Activated naive CD4-positive, alpha-beta T cell treated with anti-CD3 and anti-CD28 coated beads, Interleukin-2, amount 50 U/mL, for 24 hours (primary cell): ENCODE results near the gene SLC24A4.
"Not testable (repeated sequence)": the region's sequence is repeated elsewhere in the genome, so short reads cannot be mapped to it uniquely, and the experiment has no call there.

Source experiments
- H3K27ac Mint-ChIP-seq: one replicate; pipeline ENCODE4 v1.8.0; 2021; ENCODE audit warnings: mild to moderate bottlenecking, mixed read lengths
- H3K27me3 Mint-ChIP-seq: one replicate; pipeline ENCODE4 v1.8.0; 2021; ENCODE audit warnings: mixed read lengths
- H3K36me3 Mint-ChIP-seq: one replicate; pipeline ENCODE4 v1.8.0; 2021; ENCODE audit warnings: mixed read lengths
- H3K4me1 Mint-ChIP-seq: one replicate; pipeline ENCODE4 v1.8.0; 2021; ENCODE audit warnings: mixed read lengths
- H3K4me3 Mint-ChIP-seq: one replicate; pipeline ENCODE4 v1.8.0; 2021; ENCODE audit warnings: mild to moderate bottlenecking, mixed read lengths
- H3K9me3 Mint-ChIP-seq: one replicate; pipeline ENCODE4 v1.8.0; 2021; ENCODE audit warnings: mixed read lengths

Gene SLC24A4

DNA sequence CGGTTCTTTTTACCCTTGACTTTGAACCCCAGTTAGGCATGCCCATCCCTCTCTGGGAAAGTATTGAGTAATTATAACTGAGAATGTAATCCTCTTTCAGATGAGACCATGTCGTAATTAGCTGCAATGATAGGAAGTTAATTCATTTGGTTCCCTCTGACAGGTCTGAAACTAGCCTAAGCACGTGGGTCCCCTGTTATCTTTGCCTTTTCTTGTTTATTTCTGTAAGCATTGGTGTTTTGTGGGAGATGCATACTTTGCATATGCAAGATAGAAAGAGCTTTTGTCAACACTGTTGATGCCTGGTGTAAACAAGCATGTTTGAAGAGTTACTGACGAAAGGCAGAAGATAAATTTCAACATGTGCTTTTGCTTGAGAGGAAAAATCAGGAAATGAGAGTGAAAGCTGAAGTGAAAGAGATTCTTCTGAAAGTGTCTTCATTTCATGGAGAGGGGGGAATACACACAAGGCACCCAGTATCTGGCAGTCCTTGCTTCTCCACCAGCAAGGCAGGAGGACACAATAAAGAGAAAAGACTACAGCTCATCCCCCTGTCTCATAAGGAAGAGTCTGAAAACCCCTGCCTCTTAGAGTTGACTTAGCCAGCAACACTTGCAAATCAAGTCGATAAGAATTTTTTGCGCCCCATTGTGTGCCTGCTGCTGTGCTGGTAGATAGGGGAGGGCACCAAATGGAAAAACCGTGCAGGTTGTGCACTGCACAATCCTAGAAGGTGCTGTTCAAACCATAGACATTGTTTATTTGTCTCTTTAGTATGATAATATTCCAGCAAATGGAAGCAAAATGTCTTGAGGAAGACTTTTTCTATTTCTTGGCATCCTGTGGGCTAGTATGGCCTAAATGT lies 77.8 kb downstream of the SLC24A4 start:
- Mint-ChIP-seq H3K36me3 (no peaks in the 10 kb centered on the region), H3K27ac (no peak overlapping the region), H3K4me1 (no peaks in the 10 kb centered on the region), H3K9me3 (no peaks in the 10 kb centered on the region), H3K27me3 (no peaks in the 10 kb centered on the region), H3K4me3 (no peak overlapping the region)

DNA sequence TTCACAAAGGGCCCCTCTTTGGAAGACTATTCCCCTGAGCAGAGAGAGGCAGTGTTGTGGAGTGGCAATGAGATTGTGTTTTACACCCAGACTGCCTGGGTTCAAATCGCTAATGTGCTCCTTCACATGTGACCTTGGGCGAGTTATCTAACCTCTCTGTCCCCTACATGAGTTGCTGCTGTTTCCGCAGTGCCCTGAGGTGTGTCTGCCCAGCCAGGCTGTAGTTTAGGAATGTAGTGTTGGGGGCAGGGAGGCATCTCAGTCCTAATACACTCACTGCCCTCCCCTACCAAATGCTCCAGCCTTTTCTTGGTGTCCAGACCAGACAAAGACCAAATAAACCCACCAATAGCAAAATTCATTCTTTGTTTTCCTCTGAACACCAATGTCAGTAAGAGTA lies 78.6 kb downstream of the SLC24A4 start:
- H3K27me3 Mint-ChIP-seq, result no peaks in the 10 kb centered on the region
- H3K4me3 Mint-ChIP-seq, result no peak overlapping the region
- H3K9me3 Mint-ChIP-seq, result no peaks in the 10 kb centered on the region
- no peaks in the 10 kb centered on the region for H3K4me1 Mint-ChIP-seq
- H3K36me3 Mint-ChIP-seq, result no peaks in the 10 kb centered on the region
- H3K27ac Mint-ChIP-seq, result no peak overlapping the region

- not testable (repeated sequence) for H3K9me3 Mint-ChIP-seq, H3K4me3 Mint-ChIP-seq, H3K27me3 Mint-ChIP-seq, H3K27ac Mint-ChIP-seq, H3K36me3 Mint-ChIP-seq, H3K4me1 Mint-ChIP-seq
Measured at GRCh38 chr14:92402500-92402899, 79.5 kb downstream of the SLC24A4 start.

- H3K9me3 Mint-ChIP-seq, result no peaks in the 10 kb centered on the region
- no peak overlapping the region for H3K27ac Mint-ChIP-seq
- H3K4me3 Mint-ChIP-seq, result no peak overlapping the region
- no peaks in the 10 kb centered on the region for H3K27me3 Mint-ChIP-seq
- H3K4me1 Mint-ChIP-seq, result no peaks in the 10 kb centered on the region
- no peaks in the 10 kb centered on the region for H3K36me3 Mint-ChIP-seq
Measured at GRCh38 chr14:92404018-92404417, 81.1 kb downstream of the SLC24A4 start.

DNA sequence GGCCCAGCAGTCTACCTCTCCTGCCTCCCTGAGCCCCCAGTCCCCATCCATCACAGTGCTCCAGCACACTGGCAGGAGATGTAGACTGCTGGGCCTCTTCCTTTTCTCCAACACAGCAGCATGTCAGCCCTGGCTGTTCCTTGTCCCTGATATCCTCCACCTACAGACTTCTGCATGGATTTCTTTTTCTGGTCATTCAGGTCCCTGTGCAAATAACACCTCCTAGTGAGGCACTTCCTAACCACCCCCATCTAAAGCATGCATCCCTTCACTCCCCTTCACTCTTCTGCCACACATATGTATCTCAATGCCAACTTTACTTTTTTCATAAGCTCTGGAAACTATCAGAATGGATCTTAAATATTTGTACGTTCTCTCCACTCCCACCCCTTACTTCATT lies 81.5 kb downstream of the SLC24A4 start:
- no peak overlapping the region for H3K27ac Mint-ChIP-seq
- no peak overlapping the region for H3K4me3 Mint-ChIP-seq
- no peaks in the 10 kb centered on the region for H3K36me3 Mint-ChIP-seq
- no peaks in the 10 kb centered on the region for H3K27me3 Mint-ChIP-seq
- no peaks in the 10 kb centered on the region for H3K9me3 Mint-ChIP-seq
- H3K4me1 Mint-ChIP-seq, result no peaks in the 10 kb centered on the region

DNA sequence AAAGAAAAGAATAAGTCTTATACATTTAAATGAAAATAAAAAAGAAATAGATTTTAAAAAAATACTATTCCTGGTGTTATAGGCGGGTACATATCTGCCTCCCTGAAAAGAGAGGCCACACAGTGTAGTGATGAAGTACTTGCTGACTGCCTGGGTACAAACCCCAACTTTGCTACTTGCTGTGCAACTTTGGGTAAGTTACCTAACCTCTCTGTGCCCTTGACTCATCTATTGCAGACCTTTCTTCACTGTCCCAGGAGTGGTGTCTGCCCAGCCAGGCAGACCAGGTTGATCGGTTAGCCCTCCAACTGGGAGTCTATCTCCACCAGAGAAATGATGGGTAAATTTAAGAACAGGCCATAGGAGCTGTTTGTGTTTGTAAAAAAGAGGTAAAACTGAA lies 82.0 kb downstream of the SLC24A4 start:
- Mint-ChIP-seq H3K4me3 (no peak overlapping the region), H3K27ac (no peak overlapping the region), H3K9me3 (no peaks in the 10 kb centered on the region), H3K36me3 (peaks cover 1% of the 10 kb centered on the region), H3K27me3 (no peaks in the 10 kb centered on the region), H3K4me1 (no peaks in the 10 kb centered on the region)

- H3K36me3 Mint-ChIP-seq, result peaks cover 1% of the 10 kb centered on the region
- H3K4me3 Mint-ChIP-seq, result no peak overlapping the region
- no peaks in the 10 kb centered on the region for H3K9me3 Mint-ChIP-seq
- H3K4me1 Mint-ChIP-seq, result no peaks in the 10 kb centered on the region
- H3K27me3 Mint-ChIP-seq, result no peaks in the 10 kb centered on the region
- H3K27ac Mint-ChIP-seq, result peak overlapping the region; percentile 60
Measured at GRCh38 chr14:92407410-92407809, 84.4 kb downstream of the SLC24A4 start.

DNA sequence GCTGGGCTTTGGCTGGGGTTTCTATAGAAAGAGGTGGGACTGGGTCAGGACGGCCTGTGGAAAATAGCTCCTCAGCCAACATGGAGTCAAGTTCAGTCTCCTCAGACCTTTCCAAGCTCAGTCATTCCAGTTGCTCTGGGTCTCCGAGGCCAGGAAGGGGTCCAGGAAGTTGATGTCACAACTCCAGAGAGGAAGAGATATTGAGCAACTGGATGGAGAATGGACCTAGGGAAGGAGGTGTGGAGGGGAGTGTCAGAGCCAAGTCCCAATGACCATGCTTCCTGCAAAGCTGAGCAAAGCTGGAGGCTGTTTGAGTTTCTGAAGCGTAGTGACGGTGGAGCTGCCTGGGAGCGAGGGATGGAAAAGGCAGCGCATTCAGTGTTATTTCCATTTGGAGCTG lies 86.1 kb downstream of the SLC24A4 start:
- Mint-ChIP-seq H3K4me1 (no peaks in the 10 kb centered on the region), H3K36me3 (peaks cover 1% of the 10 kb centered on the region), H3K27ac (peak overlapping the region; percentile 27), H3K4me3 (no peak overlapping the region), H3K9me3 (no peaks in the 10 kb centered on the region), H3K27me3 (no peaks in the 10 kb centered on the region)

- Mint-ChIP-seq H3K9me3 (no peaks in the 10 kb centered on the region), H3K4me3 (no peak overlapping the region), H3K27me3 (no peaks in the 10 kb centered on the region), H3K36me3 (peaks cover 1% of the 10 kb centered on the region), H3K4me1 (no peaks in the 10 kb centered on the region), H3K27ac (no peak overlapping the region)
Measured at GRCh38 chr14:92411135-92411534, 88.2 kb downstream of the SLC24A4 start.

GRCh38 chr14:92411941-92412340 lies 89.0 kb downstream of the SLC24A4 start:
- Mint-ChIP-seq H3K36me3 (peaks cover 1% of the 10 kb centered on the region), H3K27me3 (no peaks in the 10 kb centered on the region), H3K4me3 (no peak overlapping the region), H3K27ac (no peak overlapping the region), H3K9me3 (no peaks in the 10 kb centered on the region), H3K4me1 (no peaks in the 10 kb centered on the region)

- no peaks in the 10 kb centered on the region for H3K27me3 Mint-ChIP-seq
- H3K27ac Mint-ChIP-seq, result no peak overlapping the region
- no peaks in the 10 kb centered on the region for H3K9me3 Mint-ChIP-seq
- no peaks in the 10 kb centered on the region for H3K4me1 Mint-ChIP-seq
- H3K4me3 Mint-ChIP-seq, result no peak overlapping the region
- peaks cover 1% of the 10 kb centered on the region for H3K36me3 Mint-ChIP-seq
Measured at GRCh38 chr14:92412912-92413311, 89.9 kb downstream of the SLC24A4 start.

GRCh38 chr14:92413379-92413778 lies 90.4 kb downstream of the SLC24A4 start:
- Mint-ChIP-seq H3K4me3 (no peak overlapping the region), H3K27ac (no peak overlapping the region), H3K36me3 (peaks cover 1% of the 10 kb centered on the region), H3K9me3 (no peaks in the 10 kb centered on the region), H3K27me3 (no peaks in the 10 kb centered on the region), H3K4me1 (no peaks in the 10 kb centered on the region)

DNA sequence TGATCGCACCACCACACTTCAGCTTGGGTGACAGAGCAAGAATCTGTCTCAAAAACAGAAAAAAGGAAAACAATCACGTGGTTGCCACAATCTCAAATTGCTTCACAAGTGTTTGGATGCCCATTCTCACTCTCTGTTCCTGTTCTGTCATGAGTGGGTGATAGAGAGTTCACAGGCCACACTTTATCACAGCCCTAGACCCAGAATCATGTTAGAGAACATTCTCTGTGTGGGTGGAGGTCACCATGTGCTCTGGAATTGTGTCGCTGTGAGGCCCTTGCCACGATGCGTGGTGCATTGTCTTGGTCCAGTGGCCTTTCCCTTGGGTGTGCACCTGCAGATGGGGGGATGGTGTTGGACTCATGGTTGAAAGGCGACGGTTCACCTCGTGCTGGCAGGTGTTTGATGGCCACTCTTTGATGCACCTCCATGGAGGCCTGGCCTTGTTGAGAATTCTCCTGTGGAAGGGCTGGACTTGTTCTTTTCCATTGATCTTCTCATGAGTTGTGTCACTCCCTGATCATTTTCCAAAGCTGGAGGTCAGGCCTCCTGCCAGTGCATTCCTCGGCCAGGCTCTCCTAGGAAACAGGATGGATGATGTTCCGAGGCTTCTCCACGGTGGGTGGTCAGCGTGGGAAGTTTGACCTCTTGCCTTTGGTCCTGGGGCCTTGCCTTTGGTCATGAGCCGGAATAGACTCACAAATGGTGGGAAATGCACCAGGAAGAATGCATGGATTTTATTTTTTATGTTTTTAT lies 91.9 kb downstream of the SLC24A4 start:
- no peaks in the 10 kb centered on the region for H3K36me3 Mint-ChIP-seq
- no peaks in the 10 kb centered on the region for H3K4me1 Mint-ChIP-seq
- H3K27ac Mint-ChIP-seq, result no peak overlapping the region
- no peak overlapping the region for H3K4me3 Mint-ChIP-seq
- no peaks in the 10 kb centered on the region for H3K9me3 Mint-ChIP-seq
- no peaks in the 10 kb centered on the region for H3K27me3 Mint-ChIP-seq

DNA sequence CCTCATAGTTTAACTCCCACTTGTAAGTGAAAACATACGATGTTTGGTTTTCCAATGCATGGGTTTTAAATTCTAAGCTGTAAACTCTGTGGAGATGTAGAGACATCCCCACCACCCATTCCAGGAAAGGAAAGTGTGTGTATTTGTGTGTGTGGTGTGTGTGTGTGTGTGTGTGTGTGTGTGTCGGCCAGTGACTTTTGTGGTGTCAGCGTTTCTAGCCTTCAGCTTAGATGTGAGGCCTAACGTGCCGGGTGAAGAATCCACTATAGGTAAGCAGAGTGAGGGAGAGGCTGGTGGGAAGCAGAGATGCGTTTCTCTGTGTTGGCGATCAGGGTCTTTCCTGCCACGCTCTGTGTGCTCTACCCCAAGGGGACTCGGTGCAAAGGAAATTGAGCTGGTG lies 93.0 kb downstream of the SLC24A4 start:
- H3K27me3 Mint-ChIP-seq, result no peaks in the 10 kb centered on the region

DNA sequence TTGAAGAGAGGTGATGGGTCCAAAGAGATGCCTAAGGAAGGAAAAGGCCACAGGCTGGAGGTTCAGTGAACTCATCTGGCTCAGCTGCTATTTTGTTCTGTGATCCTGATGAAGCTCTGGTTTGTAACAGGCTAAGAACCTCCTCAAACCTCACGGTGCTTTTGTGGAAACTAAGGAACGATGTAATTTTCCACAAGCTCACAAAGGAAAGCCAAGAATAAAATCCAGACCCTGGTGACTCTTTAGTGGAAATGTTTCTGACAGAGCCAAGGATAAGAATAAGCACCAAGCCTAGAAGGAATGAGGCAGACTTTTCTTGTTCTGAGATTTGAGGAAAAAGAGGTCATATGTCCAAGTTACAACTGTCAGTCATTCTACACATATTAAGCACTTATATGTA lies 93.6 kb downstream of the SLC24A4 start:
- Mint-ChIP-seq H3K36me3 (no peaks in the 10 kb centered on the region), H3K4me1 (no peaks in the 10 kb centered on the region), H3K9me3 (no peaks in the 10 kb centered on the region), H3K27ac (no peak overlapping the region), H3K4me3 (no peak overlapping the region), H3K27me3 (no peaks in the 10 kb centered on the region)

More for the DNA sequence above, 93.0 kb downstream of the SLC24A4 start:
- H3K27ac Mint-ChIP-seq, result no peak overlapping the region
- H3K4me3 Mint-ChIP-seq, result no peak overlapping the region
- no peaks in the 10 kb centered on the region for H3K36me3 Mint-ChIP-seq
- no peaks in the 10 kb centered on the region for H3K4me1 Mint-ChIP-seq
- H3K9me3 Mint-ChIP-seq, result no peaks in the 10 kb centered on the region

GRCh38 chr14:92417759-92418158 lies 94.8 kb downstream of the SLC24A4 start:
- no peaks in the 10 kb centered on the region for H3K36me3 Mint-ChIP-seq
- H3K27me3 Mint-ChIP-seq, result no peaks in the 10 kb centered on the region
- H3K4me1 Mint-ChIP-seq, result no peaks in the 10 kb centered on the region
- no peak overlapping the region for H3K27ac Mint-ChIP-seq
- no peaks in the 10 kb centered on the region for H3K9me3 Mint-ChIP-seq
- H3K4me3 Mint-ChIP-seq, result no peak overlapping the region
